Gastroesophageal sphincter (tissue), 4 donors: ENCODE data around the gene STEAP4. TPM values are rescaled to one million over a fixed set of nuclear protein-coding genes. Genes with fewer than 3 reads are reported as not detected.

ENCODE experiments used
- ATAC-seq: fragments of 150-250 bp; one replicate; pipeline ENCODE4 v1.9.1; 2016; ENCODE audit warnings: mild to moderate bottlenecking, moderate library complexity
- H3K27ac ChIP-seq, 4 donors: fragments of 200-600 bp; sonication (generic) in 3 of 4; 1 replicate in 3 of 4; 2 replicates in 1 of 4; pipeline ENCODE4 v1.5.1; 2016 to 2019
- H3K27me3 ChIP-seq: fragments of 200-600 bp; sonication (generic); one replicate; pipeline ENCODE4 v1.5.1; 2019
- H3K36me3 ChIP-seq, 2 donors: fragments of 200-600 bp; sonication (generic); one replicate each; pipeline ENCODE4 v1.5.1; 2019; ENCODE audit warnings: control low read depth in 1 of 2
- H3K4me1 ChIP-seq, 3 donors: fragments of 200-600 bp; sonication (generic); 1 replicate in 2 of 3; 2 replicates in 1 of 3; pipeline ENCODE4 v1.5.1; 2016 to 2019; ENCODE audit warnings: control low read depth in 2 of 3
- H3K4me3 ChIP-seq, 2 donors: fragments of 200-600 bp; sonication (generic); one replicate each; pipeline ENCODE4 v1.5.1; 2019; ENCODE audit warnings: mild to moderate bottlenecking in 1 of 2, moderate library complexity in 1 of 2
- H3K9me3 ChIP-seq, 3 donors: fragments of 200-600 bp; sonication (generic); one replicate each; pipeline ENCODE4 v1.5.1; 2017 to 2019; ENCODE audit warnings: control low read depth in 2 of 3
- CTCF ChIP-seq, 4 experiments: fragments of 200-600 bp in 2 of 4; fragments of 450-650 bp in 2 of 4; sonication (generic) in 1 of 4; IDR thresholded peaks; one replicate each; pipeline ENCODE4 v1.5.1; 2017 to 2019; ENCODE audit warnings: antibody characterized with exemption in 4 of 4, mild to moderate bottlenecking in 2 of 4, moderate library complexity in 2 of 4
- EP300 ChIP-seq: sonication (generic); formaldehyde crosslinking; IDR thresholded peaks from one replicate; pipeline ENCODE4 v1.6.1; 2017; ENCODE audit warnings: antibody characterized with exemption, mild to moderate bottlenecking
- POLR2A ChIP-seq, 2 donors: fragments of 450-650 bp; IDR thresholded peaks; one replicate each; pipeline ENCODE4 v1.6.1; 2017; ENCODE audit warnings: antibody characterized with exemption in 2 of 2, mild to moderate bottlenecking in 2 of 2, moderate library complexity in 1 of 2
- POLR2AphosphoS5 ChIP-seq: sonication (generic); formaldehyde crosslinking; IDR thresholded peaks from one replicate; pipeline ENCODE4 v1.6.1; 2017; ENCODE audit warnings: antibody characterized with exemption
- WGBS, 2 donors: methylation state at CpG; one replicate each; pipeline ENCODE4 v1.1.5; 2018; ENCODE audit warnings: low coverage in 1 of 2; 5-methylcytosine and 5-hydroxymethylcytosine counted together
- total RNA-seq, 4 donors: library from RNA; depleted of rRNA; stranded (reverse); fragments of >200 nt; gene quantifications; one replicate each; pipeline ENCODE4 v1.1.0, GENCODE V29; 2016

STEAP4 gene
- total RNA-seq, 4 donors from 2014 or later, result 21.5 to 68.2 (median 38.5) TPM

GRCh38 chr7:88302486-88302885, 4.2 kb downstream of the STEAP4 start:
- no peak for ATAC-seq
- Histone ChIP-seq H3K9me3 (no peaks in the 10 kb centered on the region), H3K36me3 (no peaks in the 10 kb centered on the region), H3K4me1 (peaks cover 0 to 20% (median 3%) of the 10 kb centered on the region in 3 donors), H3K27me3 (peaks cover 17% of the 10 kb centered on the region), H3K4me3 (no peak overlapping the region), H3K27ac (no peak overlapping the region)
- 47 to 70% methylated on average over 3 to 5 of the region's 6 CpGs for WGBS, 2 donors
- TF ChIP-seq CTCF (IDR thresholded peaks at IDR 0.05) (no peak), EP300 (no peak), POLR2A (IDR thresholded peaks at IDR 0.05) (no peak), POLR2AphosphoS5 (no peak)

- Histone ChIP-seq H3K4me3 (no peak overlapping the region), H3K4me1 (peaks cover 0 to 20% (median 3%) of the 10 kb centered on the region in 3 donors), H3K9me3 (no peaks in the 10 kb centered on the region), H3K36me3 (no peaks in the 10 kb centered on the region), H3K27ac (no peak overlapping the region), H3K27me3 (peaks cover 13% of the 10 kb centered on the region)
- 33 to 44% methylated on average over 1 of the region's 1 CpG for WGBS, 2 donors
- no peak for TF ChIP-seq EP300
- TF ChIP-seq CTCF (IDR thresholded peaks at IDR 0.05), result no peak
- no peak for TF ChIP-seq POLR2A (IDR thresholded peaks at IDR 0.05)
- no peak for TF ChIP-seq POLR2AphosphoS5
- ATAC-seq, result no peak
Observed at GRCh38 chr7:88301924-88302323, 4.8 kb downstream of the STEAP4 start.

GRCh38 chr7:88300401-88300945, 6.2 kb downstream of the STEAP4 start:
- Histone ChIP-seq H3K4me3 (no peak overlapping the region), H3K27ac (no peak overlapping the region), H3K36me3 (no peaks in the 10 kb centered on the region), H3K9me3 (no peaks in the 10 kb centered on the region), H3K27me3 (no peaks in the 10 kb centered on the region), H3K4me1 (peaks cover 0 to 14% (median 0%) of the 10 kb centered on the region in 3 donors)
- 86% methylated on average over 1 of the region's 1 CpG; no CpG with 5 or more reads in 1 of the 2 donors for WGBS, 2 donors
- ATAC-seq, result no peak
- TF ChIP-seq EP300, result no peak
- no peak for TF ChIP-seq POLR2A (IDR thresholded peaks at IDR 0.05)
- TF ChIP-seq POLR2AphosphoS5, result no peak
- no peak for TF ChIP-seq CTCF (IDR thresholded peaks at IDR 0.05)

GRCh38 chr7:88299126-88299525, 7.6 kb downstream of the STEAP4 start:
- 62 to 82% methylated on average over 3 of the region's 3 CpGs for WGBS, 2 donors
- Histone ChIP-seq H3K4me1 (peaks cover 0 to 14% (median 0%) of the 10 kb centered on the region in 3 donors), H3K27me3 (no peaks in the 10 kb centered on the region), H3K27ac (no peak overlapping the region), H3K9me3 (no peaks in the 10 kb centered on the region), H3K36me3 (no peaks in the 10 kb centered on the region), H3K4me3 (no peak overlapping the region)
- ATAC-seq, result no peak
- TF ChIP-seq EP300 (no peak), POLR2AphosphoS5 (no peak), CTCF (IDR thresholded peaks at IDR 0.05) (no peak), POLR2A (IDR thresholded peaks at IDR 0.05) (no peak)

GRCh38 chr7:88293866-88294265, 12.8 kb downstream of the STEAP4 start:
- Histone ChIP-seq H3K27ac (no peak overlapping the region), H3K9me3 (no peaks in the 10 kb centered on the region), H3K4me1 (no peaks in the 10 kb centered on the region), H3K4me3 (no peak overlapping the region), H3K27me3 (no peaks in the 10 kb centered on the region), H3K36me3 (no peaks in the 10 kb centered on the region)
- no peak for TF ChIP-seq POLR2AphosphoS5
- ATAC-seq, result no peak
- 91 to 100% methylated on average over 1 of the region's 1 CpG for WGBS, 2 donors
